ENCODE data around the gene PCMTD2. TPM values are rescaled to one million over a fixed set of nuclear protein-coding genes. Genes with fewer than 3 reads are reported as not detected.

PCMTD2 gene
- total RNA-seq, 1 donor from 2014 or later, result 105 TPM

GRCh38 chr20:64225828-64226598 lies 29.5 kb upstream of the PCMTD2 start:
- no peaks in the 10 kb centered on the region for H3K36me3 Mint-ChIP-seq
- H3K27me3 Mint-ChIP-seq (ENCODE audit: insufficient read depth, low read depth), result peaks cover 5% of the 10 kb centered on the region
- Histone ChIP-seq H3K36me3 (no peaks in the 10 kb centered on the region), H3K27me3 (no peaks in the 10 kb centered on the region), H4K20me1 (ENCODE audit: low read depth) (no peaks in the 10 kb centered on the region), H3F3A (ENCODE audit: low read depth) (no peaks in the 10 kb centered on the region), H3K4me1 (peaks cover 8% of the 10 kb centered on the region), H3K79me2 (ENCODE audit: low read depth) (no peaks in the 10 kb centered on the region), H3K4me2 (no peak overlapping the region), H3K9ac (no peak overlapping the region), H3K4me3 (no peak overlapping the region), H3K9me3 (ENCODE audit: low read depth) (no peaks in the 10 kb centered on the region), H3K27ac (no peak overlapping the region), H2AFZ (replicated peaks) (no peak overlapping the region)
- no peaks in the 10 kb centered on the region for H3K9me3 Mint-ChIP-seq
- no peak for DNase-seq (ENCODE audit: low spot score)
- TF ChIP-seq EZH2phosphoT487 (IDR thresholded peaks at IDR 0.05), result no peak
- no peak for TF ChIP-seq CTCF (IDR thresholded peaks at IDR 0.05)
- no peak for TF ChIP-seq EZH2 (IDR thresholded peaks at IDR 0.05)
- H3K4me3 Mint-ChIP-seq, result no peak overlapping the region
- peaks cover 41% of the 10 kb centered on the region for H3K4me1 Mint-ChIP-seq
- H3K27ac Mint-ChIP-seq, result no peak overlapping the region

- no peak for DNase-seq (ENCODE audit: low spot score)
- Histone ChIP-seq H3K9me3 (ENCODE audit: low read depth) (no peaks in the 10 kb centered on the region), H3K9ac (no peak overlapping the region), H3K36me3 (no peaks in the 10 kb centered on the region), H2AFZ (replicated peaks) (no peak overlapping the region), H4K20me1 (ENCODE audit: low read depth) (no peaks in the 10 kb centered on the region), H3K4me2 (no peak overlapping the region), H3K4me1 (peaks cover 7% of the 10 kb centered on the region), H3K27ac (no peak overlapping the region), H3K27me3 (no peaks in the 10 kb centered on the region), H3F3A (ENCODE audit: low read depth) (no peaks in the 10 kb centered on the region), H3K79me2 (ENCODE audit: low read depth) (no peaks in the 10 kb centered on the region), H3K4me3 (no peak overlapping the region)
- Mint-ChIP-seq H3K27ac (no peak overlapping the region), H3K4me3 (no peak overlapping the region), H3K36me3 (no peaks in the 10 kb centered on the region), H3K9me3 (no peaks in the 10 kb centered on the region), H3K27me3 (ENCODE audit: insufficient read depth, low read depth) (peaks cover 3% of the 10 kb centered on the region), H3K4me1 (peaks cover 39% of the 10 kb centered on the region)
- TF ChIP-seq CTCF (IDR thresholded peaks at IDR 0.05) (no peak), EZH2 (IDR thresholded peaks at IDR 0.05) (no peak), EZH2phosphoT487 (IDR thresholded peaks at IDR 0.05) (no peak)
These were observed 28.6 kb upstream of the PCMTD2 start for GRCh38 chr20:64226686-64227580.

GRCh38 chr20:64228086-64228653 lies 27.4 kb upstream of the PCMTD2 start:
- peaks cover 34% of the 10 kb centered on the region for H3K4me1 Mint-ChIP-seq
- H4K20me1 ChIP-seq (ENCODE audit: low read depth), result no peaks in the 10 kb centered on the region
- no peaks in the 10 kb centered on the region for H3K79me2 ChIP-seq (ENCODE audit: low read depth)
- TF ChIP-seq CTCF (IDR thresholded peaks at IDR 0.05) (no peak), EZH2 (IDR thresholded peaks at IDR 0.05) (no peak)
- H3K27me3 Mint-ChIP-seq (ENCODE audit: insufficient read depth, low read depth), result peaks cover 3% of the 10 kb centered on the region
- DNase-seq (ENCODE audit: low spot score), result no peak
- no peaks in the 10 kb centered on the region for H3K9me3 ChIP-seq (ENCODE audit: low read depth)
- no peaks in the 10 kb centered on the region for H3F3A ChIP-seq (ENCODE audit: low read depth)
- H3K4me2 ChIP-seq, result no peak overlapping the region
- H3K4me3 ChIP-seq, result no peak overlapping the region
- no peaks in the 10 kb centered on the region for H3K36me3 Mint-ChIP-seq
- no peak overlapping the region for H2AFZ ChIP-seq (replicated peaks)
- no peak overlapping the region for H3K27ac Mint-ChIP-seq
- H3K9ac ChIP-seq, result no peak overlapping the region
- no peaks in the 10 kb centered on the region for H3K36me3 ChIP-seq
- H3K27me3 ChIP-seq, result no peaks in the 10 kb centered on the region
- H3K4me1 ChIP-seq, result peaks cover 7% of the 10 kb centered on the region
- no peak overlapping the region for H3K4me3 Mint-ChIP-seq
- no peaks in the 10 kb centered on the region for H3K9me3 Mint-ChIP-seq
- H3K27ac ChIP-seq, result no peak overlapping the region
